OCI-LY1 (cell line): ENCODE results near the gene ZIC1.

ENCODE experiments used
- H2AFZ ChIP-seq: fragments of 200-600 bp; sonication (generic), shearing (Covaris generic); 2 replicates; pipeline ENCODE4 v1.6.0; 2014; ENCODE audit warnings: antibody characterized with exemption, mild to moderate bottlenecking, low read length
- H3F3A ChIP-seq: fragments of 200-600 bp; sonication (generic), shearing (Covaris generic); 2 replicates; pipeline ENCODE4 v1.6.0; 2014; ENCODE audit warnings: mild to moderate bottlenecking, antibody characterized with exemption, low read length, moderate library complexity; ENCODE audit not compliant: insufficient read depth
- H3K27ac ChIP-seq: fragments of 200-600 bp; sonication (generic); 2 replicates; pipeline ENCODE4 v1.5.1; 2014; ENCODE audit warnings: low read length, mixed run types, mild to moderate bottlenecking, low read depth; ENCODE audit not compliant: poor library complexity, severe bottlenecking
- H3K27me3 ChIP-seq: fragments of 200-600 bp; sonication (generic); 2 replicates; pipeline ENCODE4 v1.6.0; 2014; ENCODE audit warnings: antibody characterized with exemption, mild to moderate bottlenecking, low read length, moderate library complexity; ENCODE audit not compliant: insufficient read depth
- H3K36me3 ChIP-seq: fragments of 200-600 bp; sonication (generic); 2 replicates; pipeline ENCODE4 v1.6.1; 2014; ENCODE audit warnings: mild to moderate bottlenecking, antibody characterized with exemption, low read length, moderate library complexity, mixed read lengths; ENCODE audit not compliant: insufficient read depth
- H3K4me1 ChIP-seq: fragments of 200-600 bp; sonication (generic); 2 replicates; pipeline ENCODE4 v1.5.1; 2014; ENCODE audit warnings: mild to moderate bottlenecking, low read length, moderate library complexity; ENCODE audit not compliant: insufficient read depth, severe bottlenecking
- H3K4me2 ChIP-seq: fragments of 200-600 bp; sonication (generic), shearing (Covaris generic); 2 replicates; pipeline ENCODE4 v1.6.1; 2014; ENCODE audit warnings: low read length
- H3K4me3 ChIP-seq: fragments of 200-600 bp; sonication (generic); 2 replicates; pipeline ENCODE4 v1.5.1; 2014; ENCODE audit warnings: low read length, low read depth, mild to moderate bottlenecking, mixed read lengths; ENCODE audit not compliant: poor library complexity, severe bottlenecking
- H3K79me2 ChIP-seq: fragments of 200-600 bp; shearing (Covaris generic); 2 replicates; pipeline ENCODE4 v1.6.1; 2016; ENCODE audit warnings: mixed run types, low read length, mixed read lengths; ENCODE audit not compliant: insufficient read depth
- H3K9ac ChIP-seq: fragments of 200-600 bp; sonication (generic), shearing (Covaris generic); 2 replicates; pipeline ENCODE4 v1.6.1; 2014; ENCODE audit warnings: mild to moderate bottlenecking, low read length, mixed read lengths
- H3K9me2 ChIP-seq: fragments of 200-600 bp; sonication (generic), shearing (Covaris generic); 2 replicates; pipeline ENCODE4 v1.6.1; 2014; ENCODE audit warnings: low read depth, mild to moderate bottlenecking, low read length, mixed read lengths
- H3K9me3 ChIP-seq: fragments of 200-600 bp; shearing (Covaris generic); 2 replicates; pipeline ENCODE4 v1.6.1; 2014; ENCODE audit warnings: low read length, mixed read lengths
- H4K20me1 ChIP-seq: fragments of 200-600 bp; sonication (generic), shearing (Covaris generic); 2 replicates; pipeline ENCODE4 v1.6.0; 2016; ENCODE audit warnings: mild to moderate bottlenecking, low read length; ENCODE audit not compliant: insufficient read depth
- EZH2 ChIP-seq: fragments of 200-600 bp; sonication (generic), shearing (Covaris generic); IDR thresholded peaks from 2 replicates; pipeline ENCODE4 v1.8.0; 2017; ENCODE audit warnings: borderline replicate concordance, mixed run types, mild to moderate bottlenecking, antibody characterized with exemption, low read length, moderate library complexity, mixed read lengths
- TF ChIP-seq, protein P1 (sequence below): fragments of 200-600 bp; sonication (generic), shearing (Covaris generic); IDR thresholded peaks from 2 replicates; pipeline ENCODE4 v1.5.1; 2017; ENCODE audit warnings: mild to moderate bottlenecking, antibody characterized with exemption, low read length, moderate library complexity, mixed read lengths

ZIC1 gene

GRCh38 chr3:147390589-147391569 is 18.3 kb upstream of the ZIC1 start:
- Histone ChIP-seq H3K27ac (no peak overlapping the region), H3K9ac (no peak overlapping the region), H3K27me3 (no peaks in the 10 kb centered on the region), H3K4me3 (no peak overlapping the region), H3F3A (no peaks in the 10 kb centered on the region), H3K9me3 (no peaks in the 10 kb centered on the region), H3K4me1 (no peaks in the 10 kb centered on the region), H4K20me1 (no peaks in the 10 kb centered on the region), H3K36me3 (no peaks in the 10 kb centered on the region), H3K9me2 (no peaks in the 10 kb centered on the region), H2AFZ (no peak overlapping the region), H3K4me2 (no peak overlapping the region), H3K79me2 (no peaks in the 10 kb centered on the region)
- no peak for TF ChIP-seq EZH2
- TF ChIP-seq, protein P1, sequence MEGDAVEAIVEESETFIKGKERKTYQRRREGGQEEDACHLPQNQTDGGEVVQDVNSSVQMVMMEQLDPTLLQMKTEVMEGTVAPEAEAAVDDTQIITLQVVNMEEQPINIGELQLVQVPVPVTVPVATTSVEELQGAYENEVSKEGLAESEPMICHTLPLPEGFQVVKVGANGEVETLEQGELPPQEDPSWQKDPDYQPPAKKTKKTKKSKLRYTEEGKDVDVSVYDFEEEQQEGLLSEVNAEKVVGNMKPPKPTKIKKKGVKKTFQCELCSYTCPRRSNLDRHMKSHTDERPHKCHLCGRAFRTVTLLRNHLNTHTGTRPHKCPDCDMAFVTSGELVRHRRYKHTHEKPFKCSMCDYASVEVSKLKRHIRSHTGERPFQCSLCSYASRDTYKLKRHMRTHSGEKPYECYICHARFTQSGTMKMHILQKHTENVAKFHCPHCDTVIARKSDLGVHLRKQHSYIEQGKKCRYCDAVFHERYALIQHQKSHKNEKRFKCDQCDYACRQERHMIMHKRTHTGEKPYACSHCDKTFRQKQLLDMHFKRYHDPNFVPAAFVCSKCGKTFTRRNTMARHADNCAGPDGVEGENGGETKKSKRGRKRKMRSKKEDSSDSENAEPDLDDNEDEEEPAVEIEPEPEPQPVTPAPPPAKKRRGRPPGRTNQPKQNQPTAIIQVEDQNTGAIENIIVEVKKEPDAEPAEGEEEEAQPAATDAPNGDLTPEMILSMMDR: no peak

- Histone ChIP-seq H3K4me2 (no peak overlapping the region), H3K9me3 (no peaks in the 10 kb centered on the region), H3K27me3 (no peaks in the 10 kb centered on the region), H2AFZ (no peak overlapping the region), H3K36me3 (no peaks in the 10 kb centered on the region), H3F3A (no peaks in the 10 kb centered on the region), H3K9me2 (no peaks in the 10 kb centered on the region), H4K20me1 (no peaks in the 10 kb centered on the region), H3K79me2 (no peaks in the 10 kb centered on the region), H3K9ac (no peak overlapping the region), H3K4me1 (no peaks in the 10 kb centered on the region), H3K4me3 (no peak overlapping the region), H3K27ac (no peak overlapping the region)
- TF ChIP-seq, protein P1: no peak
- TF ChIP-seq EZH2: no peak
Measured at GRCh38 chr3:147391781-147392624, 17.2 kb upstream of the ZIC1 start.

DNA sequence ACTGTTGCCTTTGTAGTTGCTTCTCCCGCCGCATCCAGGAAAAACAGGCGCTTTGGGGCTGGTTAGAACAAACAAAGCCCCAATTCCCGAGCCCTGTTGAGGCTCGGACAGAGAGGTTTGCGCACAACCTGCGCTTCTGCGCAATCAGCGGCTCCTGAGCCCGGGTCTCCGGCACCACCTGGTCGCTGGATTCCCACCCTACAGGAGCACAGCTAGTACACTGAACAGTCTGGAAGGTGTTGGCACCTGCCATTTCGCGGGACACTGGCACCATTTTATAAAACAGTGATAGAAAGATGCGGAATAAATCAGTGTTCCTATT is 16.6 kb upstream of the ZIC1 start:
- TF ChIP-seq, protein P1: no peak
- TF ChIP-seq EZH2: no peak
- no peak overlapping the region for H3K4me3 ChIP-seq
- H4K20me1 ChIP-seq: no peaks in the 10 kb centered on the region
- no peaks in the 10 kb centered on the region for H3K36me3 ChIP-seq
- no peak overlapping the region for H3K9ac ChIP-seq
- no peaks in the 10 kb centered on the region for H3F3A ChIP-seq
- no peaks in the 10 kb centered on the region for H3K27me3 ChIP-seq
- H3K4me2 ChIP-seq: no peak overlapping the region
- H3K27ac ChIP-seq: no peak overlapping the region
- H3K79me2 ChIP-seq: no peaks in the 10 kb centered on the region
- no peaks in the 10 kb centered on the region for H3K9me3 ChIP-seq
- no peaks in the 10 kb centered on the region for H3K9me2 ChIP-seq
- H2AFZ ChIP-seq: no peak overlapping the region
- H3K4me1 ChIP-seq: no peaks in the 10 kb centered on the region
